Liver (tissue), 9 donors: ENCODE results near the gene ITIH4. TPM values are rescaled to one million over a fixed set of nuclear protein-coding genes. Genes with fewer than 3 reads are reported as not detected.
A peak's percentile ranks its signal among the peaks of the same experiment; 100 is the strongest.

Experiments
- DNase-seq: peaks from one replicate; pipeline ENCODE4 v3.0.0-alpha.2; 2017; ENCODE audit warnings: low spot score
- H3K27ac ChIP-seq, 2 donors: one replicate each; pipeline ENCODE4 v1.7.0; 2013; ENCODE audit warnings: inconsistent platforms in 2 of 2, low read length in 2 of 2, control low read depth in 1 of 2, low read depth in 1 of 2, mild to moderate bottlenecking in 1 of 2
- H3K27me3 ChIP-seq, 4 donors: one replicate each; pipeline versions ENCODE4 v1.6.1 to v1.7.0; 2013; ENCODE audit warnings: low read length in 3 of 4, inconsistent platforms in 1 of 4, mild to moderate bottlenecking in 1 of 4, moderate library complexity in 1 of 4; ENCODE audit not compliant: control insufficient read depth in 4 of 4, insufficient read depth in 4 of 4
- H3K36me3 ChIP-seq, 4 donors: one replicate each; pipeline versions ENCODE4 v1.6.1 to v1.7.0; 2013; ENCODE audit warnings: low read length in 3 of 4, mild to moderate bottlenecking in 3 of 4, low read depth in 1 of 4, moderate library complexity in 1 of 4; ENCODE audit not compliant: control insufficient read depth in 4 of 4, insufficient read depth in 3 of 4
- H3K4me1 ChIP-seq, 4 donors: one replicate each; pipeline versions ENCODE4 v1.6.1 to v1.7.0; 2013; ENCODE audit warnings: low read length in 3 of 4, mild to moderate bottlenecking in 3 of 4, moderate library complexity in 1 of 4; ENCODE audit not compliant: control insufficient read depth in 4 of 4, insufficient read depth in 4 of 4
- H3K4me3 ChIP-seq, 3 donors: one replicate each; pipeline versions ENCODE4 v1.6.1 to v1.7.0; 2013; ENCODE audit warnings: low read length in 3 of 3, control low read depth in 1 of 3, low read depth in 1 of 3, mild to moderate bottlenecking in 1 of 3
- H3K9ac ChIP-seq, 2 donors: one replicate each; pipeline ENCODE4 v1.7.0; 2013; ENCODE audit warnings: low read length in 2 of 2, mild to moderate bottlenecking in 2 of 2, moderate library complexity in 2 of 2, control low read depth in 1 of 2, low read depth in 1 of 2
- H3K9me3 ChIP-seq, 4 donors: one replicate each; pipeline versions ENCODE4 v1.6.1 to v1.7.0; 2013; ENCODE audit warnings: low read length in 3 of 4; ENCODE audit not compliant: control insufficient read depth in 4 of 4
- EGR1 ChIP-seq, 2 donors: IDR thresholded peaks; 2 replicates each; pipeline ENCODE4 v1.6.1; 2016 to 2018; ENCODE audit warnings: antibody characterized with exemption in 2 of 2, low read depth in 2 of 2
- FOXA2 ChIP-seq: IDR thresholded peaks from 2 replicates; pipeline ENCODE4 v1.6.1; 2016; ENCODE audit warnings: antibody characterized with exemption
- JUND ChIP-seq, 2 donors: IDR thresholded peaks; 2 replicates each; pipeline ENCODE4 v1.6.1; 2016; ENCODE audit warnings: antibody characterized with exemption in 2 of 2
- RAD21 ChIP-seq, 2 donors: IDR thresholded peaks; 2 replicates each; pipeline ENCODE4 v1.6.1; 2016; ENCODE audit warnings: antibody characterized with exemption in 2 of 2, mild to moderate bottlenecking in 2 of 2
- RXRA ChIP-seq, 2 donors: IDR thresholded peaks; 2 replicates each; pipeline ENCODE4 v1.6.1; 2017 to 2018; ENCODE audit warnings: antibody characterized with exemption in 2 of 2, mild to moderate bottlenecking in 1 of 2
- SP1 ChIP-seq: IDR thresholded peaks from 2 replicates; pipeline ENCODE4 v1.6.1; 2018; ENCODE audit warnings: antibody characterized with exemption, mild to moderate bottlenecking
- TAF1 ChIP-seq: conservative IDR thresholded peaks from 2 replicates; pipeline ENCODE4 v1.6.1; 2016; ENCODE audit warnings: antibody characterized with exemption, mild to moderate bottlenecking
- YY1 ChIP-seq: IDR thresholded peaks from 2 replicates; pipeline ENCODE4 v1.6.1; 2016; ENCODE audit warnings: antibody characterized with exemption, mild to moderate bottlenecking
- WGBS: extraction: QIAGEN DNeasy Blood & Tissue Kit; methylation state at CpG from one replicate; pipeline ENCODE4 v1.1.7; 2013; 5-methylcytosine and 5-hydroxymethylcytosine counted together
- polyA plus RNA-seq, 2 donors: library from polyadenylated mRNA; stranded (reverse) in 1 of 2; unstranded in 1 of 2; fragments of 200-250 nt in 1 of 2; fragments of >200 nt in 1 of 2; fragmentation: Nextera tagmentation in 1 of 2; extraction: Ambion mirVana in 1 of 2; gene quantifications; one replicate each; pipeline versions ENCODE4 v1.2.1 to v1.2.3, GENCODE V29; 2013 to 2015
- total RNA-seq, 2 donors: library from RNA; depleted of rRNA; stranded (reverse); fragments of >200 nt; gene quantifications; one replicate each; pipeline ENCODE4 v1.2.3, GENCODE V29; 2014
- TF ChIP-seq, protein P1 (sequence below): IDR thresholded peaks from 2 replicates; pipeline ENCODE4 v1.6.1; 2016; ENCODE audit warnings: antibody characterized with exemption
- TF ChIP-seq, protein P2 (sequence below): IDR thresholded peaks from 2 replicates; pipeline ENCODE4 v1.6.1; 2016; ENCODE audit warnings: antibody characterized with exemption
- TF ChIP-seq, protein P3 (sequence below): fragments of 150-350 bp; IDR thresholded peaks from 2 replicates; pipeline ENCODE4 v1.5.1; 2017; ENCODE audit warnings: improper control_type of control experiment, low read depth, low read length; ENCODE audit not compliant: missing input control
- donor health status: healthy.
- donor health status: healthy.
- donor health status: healthy.
- donor health status: healthy.
- donor health status: healthy.

ITIH4 gene
- total and polyA plus RNA-seq, 4 donors, result 447 to 3,354 (median 2,410) TPM

DNA sequence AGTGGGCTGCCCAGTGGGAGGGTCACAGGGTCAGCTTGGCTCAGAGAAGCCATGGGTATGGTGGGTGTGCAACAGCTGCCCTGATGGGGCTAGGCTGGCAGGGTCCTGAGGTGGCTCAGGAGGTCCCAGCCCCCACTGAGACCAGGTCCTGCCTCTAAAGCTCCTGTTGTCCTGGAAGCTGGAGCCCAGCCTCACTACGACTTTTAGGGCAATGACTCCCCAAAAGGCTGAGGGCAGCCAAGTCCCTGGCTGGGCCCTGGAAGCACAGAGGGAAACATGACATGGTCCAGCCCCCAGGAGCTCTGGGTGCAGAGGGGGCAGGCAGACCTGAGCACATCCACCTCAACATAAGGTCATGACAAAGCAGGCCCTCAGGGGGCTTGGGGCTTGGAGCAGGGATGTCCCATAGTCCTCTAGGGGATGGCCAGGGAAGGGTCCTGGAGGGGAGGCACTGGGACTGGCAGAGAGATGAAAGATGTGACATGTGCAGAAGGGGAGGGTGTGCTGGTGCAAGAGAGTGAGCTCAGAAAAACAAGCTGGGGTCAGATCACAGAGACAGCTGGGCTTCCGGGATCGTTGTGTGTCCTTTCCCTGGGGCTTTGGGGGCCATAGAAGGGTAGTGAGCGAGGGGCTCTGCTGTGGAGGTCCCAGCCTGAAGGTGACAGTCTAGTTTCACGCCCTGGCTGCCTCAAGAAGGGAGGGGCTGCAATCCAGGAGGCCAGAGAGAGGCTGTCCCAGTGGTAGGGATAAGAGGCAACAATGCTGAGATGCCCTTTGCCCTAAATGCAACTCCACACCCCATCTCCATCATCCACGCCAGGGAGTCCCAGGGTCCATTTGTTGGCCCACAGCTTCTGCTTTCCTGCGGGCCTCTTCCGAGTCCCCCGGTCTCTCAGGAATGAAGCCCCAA, 36.5 kb downstream of the ITIH4 start:
- peak overlapping the region; percentile 77 to 97 for H3K27ac ChIP-seq
- 35% methylated on average over 9 of the region's 9 CpGs for WGBS
- DNase-seq, result no peak
- TF ChIP-seq EGR1 (IDR thresholded peaks at IDR 0.05; ENCODE audit: low read depth in 2 of 2) (no peak), TAF1 (no peak), SP1 (no peak), RXRA (IDR thresholded peaks at IDR 0.05) (peak in 1 of 2 donors; percentile 57), JUND (IDR thresholded peaks at IDR 0.05) (peak in 1 of 2 donors; percentile 31)
- TF ChIP-seq, protein P1, sequence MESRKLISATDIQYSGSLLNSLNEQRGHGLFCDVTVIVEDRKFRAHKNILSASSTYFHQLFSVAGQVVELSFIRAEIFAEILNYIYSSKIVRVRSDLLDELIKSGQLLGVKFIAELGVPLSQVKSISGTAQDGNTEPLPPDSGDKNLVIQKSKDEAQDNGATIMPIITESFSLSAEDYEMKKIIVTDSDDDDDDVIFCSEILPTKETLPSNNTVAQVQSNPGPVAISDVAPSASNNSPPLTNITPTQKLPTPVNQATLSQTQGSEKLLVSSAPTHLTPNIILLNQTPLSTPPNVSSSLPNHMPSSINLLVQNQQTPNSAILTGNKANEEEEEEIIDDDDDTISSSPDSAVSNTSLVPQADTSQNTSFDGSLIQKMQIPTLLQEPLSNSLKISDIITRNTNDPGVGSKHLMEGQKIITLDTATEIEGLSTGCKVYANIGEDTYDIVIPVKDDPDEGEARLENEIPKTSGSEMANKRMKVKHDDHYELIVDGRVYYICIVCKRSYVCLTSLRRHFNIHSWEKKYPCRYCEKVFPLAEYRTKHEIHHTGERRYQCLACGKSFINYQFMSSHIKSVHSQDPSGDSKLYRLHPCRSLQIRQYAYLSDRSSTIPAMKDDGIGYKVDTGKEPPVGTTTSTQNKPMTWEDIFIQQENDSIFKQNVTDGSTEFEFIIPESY, result no peak
- H3K9ac ChIP-seq, result no peak overlapping the region
- H3K9me3 ChIP-seq, result no peaks in the 10 kb centered on the region
- peaks cover 29 to 89% (median 68%) of the 10 kb centered on the region in 4 donors for H3K4me1 ChIP-seq
- H3K27me3 ChIP-seq, result no peaks in the 10 kb centered on the region
- peaks cover 9 to 46% (median 32%) of the 10 kb centered on the region in 4 donors for H3K36me3 ChIP-seq
- peak overlapping the region in 2 of 3 donors; percentile 52 to 68 for H3K4me3 ChIP-seq

DNA sequence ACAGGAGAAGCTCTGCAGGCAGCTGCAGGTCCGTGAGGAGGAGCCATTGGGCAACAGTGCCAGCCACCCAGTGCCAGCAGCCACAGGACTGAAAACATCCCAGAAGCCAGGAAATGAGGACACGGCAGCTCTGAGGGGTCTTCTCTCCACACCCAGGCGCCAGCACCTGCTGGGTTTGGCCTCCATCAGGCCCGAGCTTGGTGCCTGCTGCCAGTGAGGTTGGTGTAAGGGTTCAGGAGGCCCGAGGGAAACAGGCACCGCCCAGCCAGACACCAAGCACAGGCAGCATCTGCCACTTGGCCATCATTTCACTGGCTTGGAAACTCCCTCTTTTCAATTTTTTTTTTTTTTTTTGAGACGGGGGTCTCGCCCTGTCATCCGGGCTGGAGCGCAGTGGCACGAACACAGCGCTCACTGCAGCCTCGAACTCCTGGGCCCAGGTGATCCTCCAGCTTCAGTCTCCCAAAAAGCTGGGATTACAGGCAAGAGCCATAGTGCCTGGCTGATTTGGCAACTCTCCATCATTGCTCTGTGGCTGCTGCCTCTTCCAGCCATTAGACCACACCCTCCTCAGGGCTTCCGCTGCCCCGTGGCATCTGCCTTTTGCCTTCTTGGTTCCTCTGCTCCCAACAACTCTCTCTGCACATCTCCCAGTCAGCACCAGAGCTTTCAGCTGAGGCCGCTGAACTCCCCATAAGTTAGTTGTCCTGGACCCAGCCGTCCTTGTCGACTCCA, 37.3 kb downstream of the ITIH4 start:
- 57% methylated on average over 18 of the region's 18 CpGs for WGBS
- no peak for DNase-seq
- no peak overlapping the region for H3K4me3 ChIP-seq
- H3K27me3 ChIP-seq, result no peaks in the 10 kb centered on the region
- peaks cover 26 to 85% (median 66%) of the 10 kb centered on the region in 4 donors for H3K4me1 ChIP-seq
- H3K9me3 ChIP-seq, result no peaks in the 10 kb centered on the region
- TF ChIP-seq YY1 (peak; percentile 50), RAD21 (IDR thresholded peaks at IDR 0.05) (no peak), EGR1 (IDR thresholded peaks at IDR 0.05; ENCODE audit: low read depth in 2 of 2) (no peak)
- TF ChIP-seq, protein P1, result no peak
- TF ChIP-seq, protein P2, sequence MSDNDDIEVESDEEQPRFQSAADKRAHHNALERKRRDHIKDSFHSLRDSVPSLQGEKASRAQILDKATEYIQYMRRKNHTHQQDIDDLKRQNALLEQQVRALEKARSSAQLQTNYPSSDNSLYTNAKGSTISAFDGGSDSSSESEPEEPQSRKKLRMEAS, result no peak
- no peak overlapping the region for H3K9ac ChIP-seq
- peaks cover 7 to 45% (median 32%) of the 10 kb centered on the region in 4 donors for H3K36me3 ChIP-seq
- peak overlapping the region; percentile 77 to 97 for H3K27ac ChIP-seq

DNA sequence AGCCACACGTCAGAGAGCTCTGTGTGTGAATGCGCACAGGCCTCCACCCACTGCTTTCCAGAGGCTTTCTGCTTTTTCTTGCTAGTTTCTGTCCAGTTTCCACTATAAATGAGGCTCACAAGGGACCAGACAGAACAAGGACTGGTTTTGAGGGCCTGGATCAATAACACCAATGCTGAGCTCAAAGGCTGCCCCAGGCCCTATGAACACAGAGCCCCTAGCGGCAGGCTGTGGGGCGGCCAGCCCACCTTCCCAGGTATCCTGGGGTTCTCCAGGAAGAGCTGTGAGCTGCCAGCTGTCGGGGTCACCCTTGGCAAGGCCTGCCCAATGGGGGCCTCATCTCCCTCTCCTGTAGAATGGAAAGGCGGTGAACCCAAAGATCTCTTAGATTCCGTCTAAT, 38.1 kb downstream of the ITIH4 start:
- Histone ChIP-seq H3K36me3 (peaks cover 6 to 43% (median 31%) of the 10 kb centered on the region in 4 donors), H3K9me3 (no peaks in the 10 kb centered on the region), H3K27me3 (no peaks in the 10 kb centered on the region), H3K4me3 (no peak overlapping the region), H3K9ac (no peak overlapping the region), H3K27ac (peak overlapping the region; percentile 77 to 97), H3K4me1 (peaks cover 22 to 85% (median 66%) of the 10 kb centered on the region in 4 donors)
- TF ChIP-seq FOXA2, result no peak
- peak in 1 of 2 donors; percentile 55 for TF ChIP-seq RAD21 (IDR thresholded peaks at IDR 0.05)
- TF ChIP-seq, protein P3, sequence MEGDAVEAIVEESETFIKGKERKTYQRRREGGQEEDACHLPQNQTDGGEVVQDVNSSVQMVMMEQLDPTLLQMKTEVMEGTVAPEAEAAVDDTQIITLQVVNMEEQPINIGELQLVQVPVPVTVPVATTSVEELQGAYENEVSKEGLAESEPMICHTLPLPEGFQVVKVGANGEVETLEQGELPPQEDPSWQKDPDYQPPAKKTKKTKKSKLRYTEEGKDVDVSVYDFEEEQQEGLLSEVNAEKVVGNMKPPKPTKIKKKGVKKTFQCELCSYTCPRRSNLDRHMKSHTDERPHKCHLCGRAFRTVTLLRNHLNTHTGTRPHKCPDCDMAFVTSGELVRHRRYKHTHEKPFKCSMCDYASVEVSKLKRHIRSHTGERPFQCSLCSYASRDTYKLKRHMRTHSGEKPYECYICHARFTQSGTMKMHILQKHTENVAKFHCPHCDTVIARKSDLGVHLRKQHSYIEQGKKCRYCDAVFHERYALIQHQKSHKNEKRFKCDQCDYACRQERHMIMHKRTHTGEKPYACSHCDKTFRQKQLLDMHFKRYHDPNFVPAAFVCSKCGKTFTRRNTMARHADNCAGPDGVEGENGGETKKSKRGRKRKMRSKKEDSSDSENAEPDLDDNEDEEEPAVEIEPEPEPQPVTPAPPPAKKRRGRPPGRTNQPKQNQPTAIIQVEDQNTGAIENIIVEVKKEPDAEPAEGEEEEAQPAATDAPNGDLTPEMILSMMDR, result no peak
- TF ChIP-seq EGR1 (IDR thresholded peaks at IDR 0.05; ENCODE audit: low read depth in 2 of 2), result no peak
- WGBS, result 82% methylated on average over 7 of the region's 7 CpGs
- no peak for DNase-seq
